Right kidney (tissue), 9 donors: ENCODE data around the gene TRPC5OS.

ENCODE experiments used
- DNase-seq: peaks from one replicate; pipeline ENCODE4 v3.0.0-alpha.2; 2016
- long read RNA-seq, 8 donors: transcript quantifications; one replicate each; lab custom pipeline, GENCODE V29; 2026

Gene TRPC5OS
- long read RNA-seq, donor 1: 0 reads
- long read RNA-seq, donor 2: 0 reads
- long read RNA-seq, donor 3: 0 reads
- long read RNA-seq, donor 4: 0 reads
- long read RNA-seq, donor 5: 0 reads
- long read RNA-seq, donor 6: 0 reads
- long read RNA-seq, donor 7: 0 reads
- long read RNA-seq, donor 8: 0 reads

DNA sequence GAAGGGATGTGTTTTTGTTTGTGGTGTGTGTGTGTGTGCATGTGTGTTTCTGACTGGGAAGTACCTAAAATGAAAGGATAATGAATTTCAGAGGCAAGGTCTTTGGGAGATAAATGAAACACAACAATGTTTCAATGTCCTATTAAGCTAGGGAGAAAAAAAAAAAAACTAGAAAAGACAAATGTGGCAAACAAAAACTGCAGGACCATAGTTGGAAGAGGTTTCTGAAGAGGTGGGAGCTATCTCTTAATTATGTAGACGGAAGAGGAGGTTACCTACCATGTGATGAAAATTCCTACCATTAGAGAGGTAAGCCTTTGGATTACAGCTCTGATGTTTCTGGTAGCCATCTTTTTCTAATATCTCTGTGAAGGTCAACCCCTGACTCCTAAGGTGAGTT, at the start of gene TRPC5OS:
TRPC5OS (plus strand) TSS at position 301 of the 400 bp plus-strand sequence. CDS start 25,669 bp downstream, outside the sequence.
- DNase-seq: no peak

DNA sequence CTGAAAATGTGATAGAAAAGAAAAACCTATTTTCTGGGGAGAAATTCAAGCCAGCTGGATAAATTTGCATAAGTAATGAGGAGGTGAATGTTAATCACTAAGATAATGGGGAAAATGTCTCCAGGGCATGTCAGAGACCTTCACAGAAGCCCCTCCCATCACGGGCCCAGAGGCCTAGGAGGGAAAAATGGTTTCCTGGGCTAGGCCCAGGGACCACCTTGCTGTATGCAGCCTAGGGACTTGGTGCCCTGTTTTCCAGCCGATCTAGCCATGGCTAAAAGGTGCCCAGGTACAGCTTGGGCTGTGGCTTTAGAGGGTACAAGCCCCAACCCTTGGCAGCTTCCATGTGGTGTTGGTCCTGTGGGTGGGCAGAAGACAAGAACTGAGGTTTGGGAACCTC, 46.6 kb upstream of the TRPC5OS start:
- DNase-seq: no peak

DNA sequence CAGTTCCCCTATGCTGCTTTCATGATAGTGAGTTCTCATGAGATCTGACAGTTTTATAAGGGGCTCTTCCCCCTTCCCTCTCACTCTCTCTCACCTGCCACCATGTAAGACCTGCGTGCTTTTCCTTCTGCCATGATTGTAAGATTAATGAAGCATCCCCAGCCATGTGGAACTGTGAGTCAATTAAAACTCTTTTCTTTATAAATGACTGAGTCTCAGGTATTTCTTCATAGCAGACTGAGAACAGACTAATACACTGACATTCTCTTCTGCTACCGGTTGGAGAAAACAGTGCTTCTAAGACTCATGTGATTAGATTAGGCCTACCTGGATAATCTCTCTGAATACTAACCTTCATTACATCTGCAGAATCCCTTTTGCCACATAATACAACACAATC, 45.4 kb upstream of the TRPC5OS start:
- DNase-seq: no peak

DNA sequence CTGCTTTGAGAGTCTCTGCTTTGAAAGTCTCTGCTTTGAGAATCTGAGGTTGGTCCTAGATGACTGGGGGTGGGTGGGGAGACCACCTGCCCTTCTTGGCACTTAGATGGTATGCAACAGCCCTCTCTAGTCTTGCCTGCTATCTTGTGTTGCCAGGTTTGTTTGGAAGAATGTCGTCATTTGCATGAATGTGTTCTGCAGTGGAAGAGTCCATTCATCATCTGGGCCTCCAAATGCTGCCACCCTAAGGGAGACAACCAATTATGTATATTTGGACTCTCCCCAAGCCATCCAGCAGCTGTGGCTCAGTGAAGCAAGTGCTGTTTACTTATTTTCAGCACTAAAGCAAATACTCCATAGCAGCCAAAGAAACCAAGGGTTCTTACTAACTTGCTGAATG, 44.6 kb upstream of the TRPC5OS start:
- DNase-seq: no peak

DNA sequence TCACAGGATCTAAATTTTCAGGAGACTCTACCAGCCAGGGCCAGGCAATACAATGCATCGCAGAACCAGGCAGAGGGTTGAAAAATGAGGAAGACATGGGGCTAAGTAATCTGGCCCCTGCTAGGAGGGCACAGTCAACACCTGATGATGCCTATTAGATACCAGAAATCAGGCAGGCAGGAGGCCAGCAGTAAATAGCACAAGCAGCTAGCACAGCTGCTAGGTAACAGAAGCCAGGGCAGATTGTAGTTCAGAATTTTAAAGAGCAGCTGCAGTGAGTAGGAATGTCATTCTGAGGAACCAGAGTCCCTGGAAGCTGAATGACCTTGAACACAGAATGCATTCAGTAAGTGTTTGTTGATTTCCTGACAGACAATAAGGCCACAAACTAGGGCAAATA, 38.8 kb upstream of the TRPC5OS start:
- DNase-seq: no peak

DNA sequence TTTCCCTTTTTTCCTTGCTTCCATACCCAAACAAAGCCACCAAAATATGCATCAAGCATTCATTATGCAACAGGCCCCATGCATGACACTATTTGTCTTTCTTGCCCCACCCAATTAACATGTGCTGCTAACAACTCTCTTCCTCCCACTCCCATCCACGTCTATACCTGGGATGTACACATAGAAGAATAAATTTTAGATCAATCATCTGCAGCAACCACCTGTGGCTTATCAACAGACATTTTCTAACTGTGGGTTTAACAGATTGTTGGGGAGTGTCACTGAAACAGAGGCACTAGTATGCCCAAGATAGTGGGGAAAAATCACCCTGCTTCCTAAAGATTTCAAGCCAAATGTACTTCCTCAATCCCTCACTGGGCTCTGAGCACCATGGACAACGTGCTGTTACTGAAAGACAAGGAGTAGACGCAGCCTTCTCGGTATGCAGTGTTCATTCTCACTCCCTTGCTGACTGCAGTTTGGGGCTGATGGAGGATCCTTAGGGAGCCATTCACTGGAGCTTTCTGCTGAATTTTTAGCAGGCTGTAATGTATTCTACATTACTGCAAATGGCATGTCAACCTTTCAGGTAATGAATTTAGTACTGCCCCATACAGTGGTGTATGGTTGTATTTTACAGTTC, 28.4 kb upstream of the TRPC5OS start:
- DNase-seq: no peak

DNA sequence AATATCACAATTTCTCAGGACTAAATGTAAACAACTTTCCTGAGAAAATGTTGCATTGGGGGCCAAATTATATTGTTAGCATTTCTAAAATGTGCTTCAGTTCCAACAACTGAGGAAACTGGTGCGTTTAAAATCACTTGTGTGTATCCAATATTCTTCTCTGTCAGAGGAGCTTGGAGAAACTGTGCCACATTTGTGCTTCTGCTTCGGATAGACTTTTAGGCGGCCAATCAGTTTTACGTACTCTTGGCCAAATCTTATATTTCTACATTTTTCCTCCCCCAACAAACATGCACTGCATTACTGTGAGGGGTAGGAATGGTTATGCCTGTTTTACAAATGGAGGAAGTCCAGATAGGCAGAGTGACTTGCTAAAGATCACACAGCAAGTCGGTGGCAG, 27.4 kb upstream of the TRPC5OS start:
- DNase-seq: no peak

DNA sequence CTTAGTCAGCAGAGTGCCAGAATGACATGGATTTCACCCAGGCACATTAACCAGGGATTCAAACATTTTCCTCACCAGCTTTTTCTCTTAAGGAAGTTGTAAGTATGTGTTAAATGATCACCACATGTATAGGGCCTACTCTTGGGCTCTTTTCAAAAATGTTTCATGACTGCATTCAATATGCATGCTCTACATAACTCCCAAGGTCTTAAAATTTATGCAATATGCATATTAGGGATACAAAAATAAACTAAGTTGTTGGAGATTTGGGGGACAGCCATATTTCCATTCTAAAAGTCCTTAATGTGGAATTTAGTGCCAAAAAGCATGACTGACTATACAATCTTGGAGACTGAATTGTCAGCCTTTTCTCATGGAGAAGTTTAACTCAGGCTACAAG, 25.0 kb upstream of the TRPC5OS start:
- no peak for DNase-seq

DNA sequence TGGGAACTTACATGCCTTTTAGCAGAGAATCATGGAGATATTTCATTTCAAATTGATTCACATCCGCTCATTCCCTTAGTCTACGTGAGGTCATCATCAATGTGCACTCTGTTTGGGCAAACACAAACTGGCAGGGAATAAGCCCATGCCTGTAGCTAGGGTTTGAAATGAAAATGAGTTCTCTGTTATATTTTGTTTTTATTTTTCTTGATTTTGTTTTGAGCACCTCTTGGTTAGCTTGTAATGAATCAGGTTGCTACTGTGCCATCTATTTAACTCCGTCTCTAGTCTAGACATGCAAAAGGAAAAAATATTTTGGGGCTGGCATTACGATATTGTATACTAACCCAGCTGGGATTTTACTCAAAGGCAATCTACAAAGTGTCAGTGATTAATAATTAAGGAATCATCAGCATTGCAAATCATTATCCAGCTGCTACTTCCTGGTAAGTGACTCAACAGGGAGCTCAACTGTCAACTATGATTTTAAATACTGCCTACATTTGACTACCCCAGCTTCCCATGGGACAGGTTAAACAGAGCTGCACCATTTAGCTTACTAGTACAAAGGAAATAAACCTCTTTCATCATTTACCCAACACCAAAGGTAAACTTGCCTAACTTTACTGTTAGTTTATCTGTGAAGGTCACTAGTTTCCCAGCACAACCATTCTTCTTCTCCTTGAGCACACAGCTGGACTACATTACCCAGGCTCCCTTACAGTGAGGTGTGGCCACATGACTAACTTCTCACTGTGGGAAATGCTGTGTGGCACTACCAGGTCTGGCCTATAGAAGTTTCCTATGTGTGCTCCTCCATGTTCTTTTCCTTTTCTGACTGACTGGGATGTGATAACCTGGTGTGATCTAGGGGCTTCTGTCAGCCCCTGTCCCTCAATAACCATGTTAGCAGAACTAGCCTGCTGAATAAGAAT, 21.2 kb upstream of the TRPC5OS start:
- DNase-seq: no peak

DNA sequence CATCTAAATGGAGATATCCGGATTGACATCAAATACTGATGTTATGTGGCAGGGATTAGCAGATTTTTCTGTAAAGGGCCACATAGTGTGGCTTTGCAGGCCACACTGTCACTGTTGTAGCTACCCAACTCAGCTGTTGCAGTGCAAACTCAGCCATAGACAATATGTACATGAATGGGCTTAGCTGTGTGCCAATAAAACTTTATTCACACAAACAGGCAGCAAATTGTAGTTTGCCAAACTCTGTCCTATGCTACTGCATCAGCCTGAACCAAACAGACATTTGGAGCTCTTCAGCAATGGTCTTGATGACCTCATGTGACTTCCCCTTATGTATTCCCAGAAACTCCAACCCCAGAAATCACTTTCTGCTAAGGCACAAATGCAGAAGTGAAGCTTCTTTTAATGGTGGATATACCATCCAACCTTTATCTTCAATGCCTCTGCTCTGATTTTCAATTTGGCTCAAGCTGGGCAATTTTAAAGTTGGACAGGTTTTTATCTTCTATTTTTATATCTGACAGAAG, 18.4 kb upstream of the TRPC5OS start:
- DNase-seq: no peak

DNA sequence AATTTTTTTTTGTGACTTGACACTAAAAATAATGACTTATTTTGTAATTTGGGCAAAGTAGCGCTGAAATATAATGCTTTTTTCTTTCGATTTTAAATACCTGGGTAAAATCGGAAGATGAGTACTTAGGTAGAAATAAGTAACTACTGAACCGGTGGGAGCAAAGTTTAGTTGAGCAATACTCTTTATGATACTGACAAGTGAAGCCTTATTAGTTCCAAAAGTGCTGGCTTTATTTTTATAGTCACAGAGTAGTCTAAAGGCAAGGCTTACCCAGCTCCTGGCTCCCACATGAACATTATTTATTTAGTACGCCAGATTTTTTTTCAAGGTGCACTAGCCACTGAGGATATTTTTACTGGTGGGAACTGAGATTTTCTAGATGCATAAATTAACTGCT, 14.4 kb upstream of the TRPC5OS start:
- DNase-seq: no peak

DNA sequence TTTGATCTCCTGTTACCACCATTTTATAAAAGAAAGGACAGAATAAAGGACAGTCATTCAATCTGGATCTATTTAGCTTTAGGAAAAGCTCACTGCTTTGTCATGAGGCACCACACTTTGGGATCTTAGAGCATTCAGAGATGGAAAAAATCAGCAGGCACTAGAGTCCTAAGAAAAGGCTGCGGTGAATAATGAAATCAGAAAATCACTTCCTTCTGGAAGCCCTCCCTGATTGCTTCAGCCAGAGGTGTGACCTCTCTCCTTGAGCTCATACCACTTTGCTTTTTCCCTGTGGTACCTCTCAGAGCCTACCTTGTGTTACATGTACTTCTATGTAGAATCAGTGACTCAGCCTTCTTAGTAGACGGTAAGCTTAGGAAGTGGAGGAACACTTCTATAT, 8.7 kb upstream of the TRPC5OS start:
- no peak for DNase-seq

DNA sequence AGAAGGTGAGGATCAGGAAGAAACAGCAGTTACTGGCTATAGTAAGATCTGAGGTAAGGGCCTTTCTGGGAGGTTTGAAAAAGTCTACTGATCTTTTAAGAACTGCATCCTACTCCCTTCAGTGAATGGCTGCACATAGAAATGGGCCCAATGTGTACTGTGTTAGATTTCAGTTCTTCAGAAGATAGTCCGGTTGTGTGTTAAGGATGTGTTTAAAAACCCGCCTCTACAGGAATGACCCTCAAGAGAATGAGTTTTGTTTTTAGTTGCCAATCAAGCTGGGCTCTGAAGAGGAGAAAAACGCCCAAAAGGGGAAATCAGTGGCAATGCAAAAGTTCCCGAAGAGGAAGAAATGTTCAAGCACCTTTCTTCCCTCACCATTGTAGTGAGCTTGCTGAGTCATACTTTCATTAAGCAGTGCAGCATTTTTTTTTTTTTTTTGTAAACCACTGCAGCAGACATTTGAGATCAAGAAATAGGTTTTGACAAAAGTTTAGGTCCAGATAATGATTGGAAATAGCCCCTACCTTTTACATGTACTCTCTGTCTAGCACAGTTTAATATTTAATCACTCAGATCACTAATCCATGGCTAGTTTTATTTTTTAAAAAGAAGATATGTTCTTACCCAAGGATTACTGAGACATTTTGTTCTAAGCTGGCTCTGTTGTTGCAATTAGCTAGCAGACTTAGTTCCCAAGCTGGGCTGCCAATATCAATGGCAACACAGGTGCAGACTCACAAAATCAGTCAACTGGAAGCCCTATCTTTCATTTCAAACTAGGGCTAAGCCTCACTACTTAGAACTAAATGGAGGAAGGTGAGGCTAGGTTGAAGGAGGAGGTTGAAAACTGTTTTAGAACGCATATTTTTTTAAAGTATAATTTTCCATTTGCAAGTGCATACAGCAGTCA, 7.0 kb upstream of the TRPC5OS start:
- DNase-seq: no peak

DNA sequence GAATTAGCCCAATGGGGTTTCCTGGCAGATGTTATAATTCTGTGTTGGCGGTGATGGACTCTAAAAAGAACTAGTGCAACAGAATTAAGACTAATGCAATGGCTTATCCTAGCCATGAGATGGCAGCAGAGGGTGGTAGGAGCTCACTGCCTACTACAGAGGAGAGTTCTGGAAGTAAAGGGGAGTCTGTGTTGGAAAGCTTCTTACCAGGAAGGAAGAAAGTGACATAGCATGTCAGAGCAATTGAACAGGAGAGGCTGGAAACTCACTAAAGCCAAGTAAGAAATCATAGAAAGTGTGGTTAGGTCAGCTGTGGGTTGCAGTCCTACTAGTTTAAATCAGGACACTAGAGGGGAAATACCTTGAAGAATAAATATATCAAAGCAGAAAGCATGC, 6.3 kb upstream of the TRPC5OS start:
- no peak for DNase-seq

DNA sequence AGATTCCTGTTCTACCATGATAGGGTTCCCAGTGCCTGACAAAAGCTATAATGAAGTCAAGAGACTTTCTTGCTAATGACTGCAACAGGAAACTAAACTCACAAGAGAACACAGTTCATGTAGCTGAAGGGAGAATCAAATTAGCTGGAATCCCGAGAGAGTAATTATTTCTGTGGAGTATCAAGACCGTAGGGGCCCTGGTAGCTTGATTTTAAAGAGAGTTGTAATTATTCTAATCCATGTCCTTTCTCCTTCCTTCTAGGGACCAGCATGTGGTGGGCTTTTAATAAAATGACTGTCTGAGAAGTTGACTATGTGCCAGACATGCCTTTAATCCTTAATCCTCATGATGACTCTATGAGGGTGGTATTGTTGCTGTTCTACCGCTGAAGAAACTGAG, 1.7 kb upstream of the TRPC5OS start:
- no peak for DNase-seq

DNA sequence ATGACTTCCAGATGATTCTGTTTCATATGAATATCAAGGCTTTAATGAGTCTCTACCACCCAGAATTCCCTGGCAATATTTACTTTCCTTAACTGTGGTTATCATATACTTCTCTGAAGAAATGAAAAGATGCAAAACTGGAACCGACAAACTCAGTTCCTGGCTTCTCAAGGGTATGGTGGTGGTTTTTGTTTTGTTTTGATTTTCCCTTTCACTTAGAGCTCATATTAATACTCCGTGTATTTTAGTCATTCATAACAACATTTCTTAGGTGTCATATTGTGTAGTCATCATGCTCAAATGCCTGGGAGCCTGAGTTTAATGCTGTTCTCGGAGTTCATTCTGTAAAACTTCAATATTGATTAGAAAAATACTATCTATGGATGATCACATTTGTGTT, 665 bp downstream of the TRPC5OS start:
- no peak for DNase-seq

DNA sequence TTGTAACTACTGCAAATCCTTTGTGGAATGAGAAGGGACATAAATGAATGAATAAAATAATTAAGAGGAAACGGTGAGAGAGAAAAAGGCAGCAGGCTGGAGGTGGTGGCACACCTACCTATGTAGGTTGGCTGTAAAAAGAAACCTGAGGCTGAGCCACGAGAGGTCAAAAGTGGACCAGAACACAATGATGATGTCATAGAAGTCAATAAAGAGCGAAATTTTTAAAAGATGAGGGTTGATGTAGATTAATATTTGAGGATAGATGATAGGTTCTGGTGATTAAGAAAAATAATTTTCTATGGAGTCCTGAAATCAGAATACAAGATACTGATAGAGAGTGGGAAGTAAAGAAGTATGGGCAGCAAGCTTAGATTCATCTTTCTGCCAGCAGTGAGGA, 1.7 kb downstream of the TRPC5OS start:
- DNase-seq: no peak

DNA sequence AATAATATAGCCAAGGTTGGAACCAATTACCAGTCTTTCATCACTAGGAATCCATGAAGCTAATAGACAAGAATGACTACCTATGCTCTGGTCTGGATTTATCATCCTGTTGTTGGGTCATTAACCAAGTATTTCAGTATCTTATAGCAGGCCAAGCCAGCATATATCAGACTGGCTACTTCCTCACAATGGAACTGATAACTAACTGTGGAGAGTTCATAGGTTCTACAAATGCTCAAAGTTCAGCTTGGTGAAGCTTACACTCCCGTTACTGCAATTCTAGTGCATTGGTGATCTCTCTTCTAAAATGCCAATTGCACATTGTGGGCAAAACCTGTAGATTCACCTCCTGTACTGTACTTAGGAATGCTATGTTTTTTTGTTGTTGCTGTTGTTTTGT, 4.8 kb downstream of the TRPC5OS start:
- no peak for DNase-seq

DNA sequence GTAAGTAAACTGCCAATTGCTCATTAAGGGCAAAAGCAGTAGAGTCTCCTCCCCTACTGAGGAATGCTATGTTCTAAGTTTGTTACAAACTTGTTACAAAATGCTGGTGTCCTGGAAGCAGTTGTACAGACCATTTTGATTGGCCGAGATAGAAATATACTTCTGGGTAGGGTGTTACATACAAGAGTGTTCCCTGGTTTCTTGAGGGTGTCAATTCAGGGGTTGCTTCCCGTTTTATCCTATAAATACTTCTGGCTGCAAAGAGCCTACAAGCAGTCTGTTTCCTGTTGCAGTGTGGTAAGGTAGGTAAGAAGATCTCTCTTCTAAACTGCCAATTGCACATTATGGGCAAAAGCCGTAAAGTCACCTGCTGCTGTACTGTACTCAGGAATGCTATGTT, 5.7 kb downstream of the TRPC5OS start:
- DNase-seq: no peak

DNA sequence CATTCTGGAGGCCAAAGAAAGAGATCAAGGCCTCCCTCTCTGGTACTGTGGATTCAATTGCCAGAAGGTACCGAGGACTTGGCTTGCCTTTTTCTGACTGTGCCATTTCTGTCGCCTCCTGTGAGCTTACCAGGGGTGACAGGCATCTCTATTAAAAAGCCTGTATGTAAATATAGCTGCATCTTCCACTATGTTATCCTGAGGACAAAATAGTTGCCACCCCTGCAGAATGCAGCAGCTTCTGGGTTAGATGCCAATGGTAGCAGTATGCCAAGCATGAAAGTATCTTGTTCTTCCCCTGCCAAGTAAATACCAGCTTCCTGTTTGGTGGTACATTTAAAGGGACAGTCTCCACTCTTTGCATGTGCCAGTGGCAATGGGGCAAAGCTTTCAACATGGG, 10.7 kb downstream of the TRPC5OS start:
- DNase-seq: no peak

DNA sequence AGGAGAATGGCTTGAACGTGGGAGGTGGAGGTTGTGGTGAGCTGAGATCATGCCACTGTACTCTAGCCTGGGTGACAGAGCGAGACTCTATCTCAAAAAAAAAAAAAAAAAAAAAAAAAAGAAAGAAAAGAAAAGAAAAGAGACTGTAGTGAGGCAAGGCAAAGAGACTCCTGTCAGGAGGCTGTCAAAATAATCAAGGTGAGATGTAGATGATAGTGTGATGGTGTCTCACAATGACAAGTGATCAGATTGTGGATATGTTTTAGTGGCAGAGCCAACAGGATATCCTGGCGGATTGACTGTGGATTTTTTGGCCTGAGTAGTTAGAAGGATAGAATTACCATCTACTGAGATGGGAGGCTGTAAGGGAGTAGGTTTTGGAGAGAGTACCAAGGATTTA, 12.6 kb downstream of the TRPC5OS start:
- no peak for DNase-seq

DNA sequence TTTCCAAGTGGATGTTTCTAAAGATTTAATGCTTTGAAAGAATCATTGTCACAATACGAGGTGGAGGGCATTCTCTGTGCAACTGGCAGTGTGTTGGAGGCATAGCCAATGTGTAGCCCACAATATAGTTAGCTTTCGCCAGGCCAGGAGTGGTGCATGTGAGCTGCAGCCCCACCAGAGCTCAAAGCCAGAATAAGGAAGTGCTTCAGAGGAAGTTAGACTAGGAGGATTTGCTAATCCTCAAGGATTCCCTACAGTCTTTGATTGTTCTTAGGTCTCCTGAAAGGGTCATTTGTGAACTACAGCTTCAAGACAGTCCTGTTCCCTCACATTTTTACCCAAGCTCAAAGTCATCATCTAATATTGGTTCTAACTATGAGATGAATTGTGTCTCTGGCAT, 16.4 kb downstream of the TRPC5OS start:
- DNase-seq: no peak
